GM04503 (cell line): ENCODE results near the gene RDH13.

Experiments used
- DNase-seq: peaks from one replicate; pipeline ENCODE4 v3.0.0-alpha.2; 2012; ENCODE audit warnings: low read depth

The RDH13 gene

GRCh38 chr19:55091955-55092354, 29.0 kb upstream of the RDH13 start:
- no peak for DNase-seq

GRCh38 chr19:55091126-55091910, 28.4 kb upstream of the RDH13 start:
- DNase-seq: no peak

- no peak for DNase-seq
Observed at GRCh38 chr19:55090564-55090963, 27.6 kb upstream of the RDH13 start.

GRCh38 chr19:55089342-55089944, 26.5 kb upstream of the RDH13 start:
- DNase-seq: no peak

- no peak for DNase-seq
Observed at GRCh38 chr19:55088543-55089341, 25.8 kb upstream of the RDH13 start.

GRCh38 chr19:55088021-55088451, 25.1 kb upstream of the RDH13 start:
- DNase-seq: no peak

GRCh38 chr19:55087542-55087901, 24.6 kb upstream of the RDH13 start:
- no peak for DNase-seq

- peak; percentile 63 for DNase-seq
Observed at GRCh38 chr19:55086730-55087541, 24.0 kb upstream of the RDH13 start.

- DNase-seq: no peak
Observed at GRCh38 chr19:55085923-55086715, 23.2 kb upstream of the RDH13 start.

- DNase-seq: no peak
Observed at GRCh38 chr19:55084416-55084815, 21.5 kb upstream of the RDH13 start.

GRCh38 chr19:55083004-55083850, 20.3 kb upstream of the RDH13 start:
- no peak for DNase-seq

GRCh38 chr19:55082020-55082851, 19.3 kb upstream of the RDH13 start:
- DNase-seq: no peak

GRCh38 chr19:55081770-55082019, 18.7 kb upstream of the RDH13 start:
- no peak for DNase-seq

- no peak for DNase-seq
Observed at GRCh38 chr19:55080968-55081769, 18.2 kb upstream of the RDH13 start.

- no peak for DNase-seq
Observed at GRCh38 chr19:55080121-55080967, 17.4 kb upstream of the RDH13 start.

- DNase-seq: no peak
Observed at GRCh38 chr19:55079400-55080038, 16.6 kb upstream of the RDH13 start.

- DNase-seq: no peak
Observed at GRCh38 chr19:55078996-55079395, 16.0 kb upstream of the RDH13 start.
